ENCODE measurements around the gene TNIK. TPM values are rescaled to one million over a fixed set of nuclear protein-coding genes. Genes with fewer than 3 reads are reported as not detected.

The TNIK gene
- total and polyA plus RNA-seq, 2 of the 13 experiments (the other 11 are each of a cell fraction or from before 2014, with no cell fraction given), result 0.15 to 0.22 TPM

DNA sequence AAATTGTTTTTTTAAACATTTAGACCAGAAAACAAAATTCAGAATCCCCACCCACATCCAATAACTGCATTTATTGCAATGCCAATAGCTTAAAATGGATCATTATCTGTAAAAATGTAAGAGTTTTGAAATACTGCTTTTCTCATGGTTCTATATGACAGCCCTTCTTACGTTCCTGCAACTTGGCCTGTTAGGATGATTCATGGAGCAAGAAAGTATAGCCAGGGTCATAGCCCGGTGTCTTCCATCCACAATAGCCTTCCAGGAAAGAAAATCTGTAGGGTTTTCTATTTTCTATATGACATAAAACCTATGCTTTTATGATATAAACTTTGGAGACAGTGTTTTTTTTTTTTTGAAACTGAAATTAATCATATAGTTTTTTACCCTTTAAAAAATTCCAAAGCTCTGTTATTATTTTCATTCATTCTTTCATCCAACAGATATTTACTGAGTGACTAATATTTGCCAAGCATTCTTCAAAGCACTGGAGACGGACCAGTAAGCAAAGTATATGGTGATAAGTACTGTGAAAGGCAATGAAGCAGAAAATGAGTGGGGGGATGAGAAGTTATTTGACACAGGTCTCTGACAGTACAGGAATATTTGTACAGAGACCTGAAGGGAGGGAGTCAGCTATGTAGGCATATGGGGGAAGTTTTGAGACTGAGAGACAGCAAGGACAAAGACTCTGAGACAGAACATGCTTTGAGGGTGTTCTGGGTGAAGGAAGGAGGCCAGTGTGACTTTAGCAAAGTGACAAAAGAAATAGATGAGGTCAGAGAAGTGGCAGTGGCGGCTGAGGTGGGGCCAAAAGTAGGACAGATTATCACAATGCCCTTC lies 404.6 kb downstream of the TNIK start (continued):
- no peak for TF ChIP-seq AKNA (CRISPR knock-in tag; IDR thresholded peaks at IDR 0.05; ENCODE audit: borderline replicate concordance)
- peak; percentile 91 for TF ChIP-seq FOSL1 (CRISPR knock-in tag; IDR thresholded peaks at IDR 0.05; ENCODE audit: borderline replicate concordance)
- TF ChIP-seq SATB2 (CRISPR knock-in tag; IDR thresholded peaks at IDR 0.05), result no peak
- TF ChIP-seq ZFAT (CRISPR knock-in tag; conservative IDR thresholded peaks at IDR 0.05), result no peak
- peak; percentile 59; the same call in 1 of the 2 replicates for TF ChIP-seq RERE (CRISPR knock-in tag; IDR thresholded peaks at IDR 0.05; ENCODE audit: low read depth)
- peak; percentile 45; the same call in 1 of the 2 replicates for TF ChIP-seq ZNF792 (CRISPR knock-in tag; IDR thresholded peaks at IDR 0.05)
- TF ChIP-seq ZNF615 (CRISPR knock-in tag; IDR thresholded peaks at IDR 0.05; ENCODE audit: borderline replicate concordance), result no peak
- no peak for TF ChIP-seq FOXP1 (IDR thresholded peaks at IDR 0.05)
- TF ChIP-seq FOXP1 (CRISPR knock-in tag; IDR thresholded peaks at IDR 0.05), result peak; percentile 56
- no peak for TF ChIP-seq SP1 (IDR thresholded peaks at IDR 0.05)
- TF ChIP-seq SP1 (CRISPR knock-in tag; IDR thresholded peaks at IDR 0.05), result no peak
- TF ChIP-seq PCBP2 (optimal IDR thresholded peaks at IDR 0.05; ENCODE audit: low read depth, low read length, poor library complexity, severe bottlenecking), result no peak
- TF ChIP-seq EP300 (IDR thresholded peaks at IDR 0.05; ENCODE audit: low read depth in 2 of 2, low read length in 2 of 2), result peak in 1 of 2 experiments; percentile 83; a peak in 2 of 4 replicates
- TF ChIP-seq EP300 (CRISPR knock-in tag; IDR thresholded peaks at IDR 0.05; ENCODE audit: borderline replicate concordance), result peak; percentile 74; the same call in 1 of the 2 replicates
- TF ChIP-seq, protein P1, sequence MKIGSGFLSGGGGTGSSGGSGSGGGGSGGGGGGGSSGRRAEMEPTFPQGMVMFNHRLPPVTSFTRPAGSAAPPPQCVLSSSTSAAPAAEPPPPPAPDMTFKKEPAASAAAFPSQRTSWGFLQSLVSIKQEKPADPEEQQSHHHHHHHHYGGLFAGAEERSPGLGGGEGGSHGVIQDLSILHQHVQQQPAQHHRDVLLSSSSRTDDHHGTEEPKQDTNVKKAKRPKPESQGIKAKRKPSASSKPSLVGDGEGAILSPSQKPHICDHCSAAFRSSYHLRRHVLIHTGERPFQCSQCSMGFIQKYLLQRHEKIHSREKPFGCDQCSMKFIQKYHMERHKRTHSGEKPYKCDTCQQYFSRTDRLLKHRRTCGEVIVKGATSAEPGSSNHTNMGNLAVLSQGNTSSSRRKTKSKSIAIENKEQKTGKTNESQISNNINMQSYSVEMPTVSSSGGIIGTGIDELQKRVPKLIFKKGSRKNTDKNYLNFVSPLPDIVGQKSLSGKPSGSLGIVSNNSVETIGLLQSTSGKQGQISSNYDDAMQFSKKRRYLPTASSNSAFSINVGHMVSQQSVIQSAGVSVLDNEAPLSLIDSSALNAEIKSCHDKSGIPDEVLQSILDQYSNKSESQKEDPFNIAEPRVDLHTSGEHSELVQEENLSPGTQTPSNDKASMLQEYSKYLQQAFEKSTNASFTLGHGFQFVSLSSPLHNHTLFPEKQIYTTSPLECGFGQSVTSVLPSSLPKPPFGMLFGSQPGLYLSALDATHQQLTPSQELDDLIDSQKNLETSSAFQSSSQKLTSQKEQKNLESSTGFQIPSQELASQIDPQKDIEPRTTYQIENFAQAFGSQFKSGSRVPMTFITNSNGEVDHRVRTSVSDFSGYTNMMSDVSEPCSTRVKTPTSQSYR (CRISPR knock-in tag; IDR thresholded peaks at IDR 0.05; ENCODE audit: borderline replicate concordance), result peak; percentile 51; the same call in 1 of the 2 replicates

Data from HepG2 (cell line).